HG02840 (cell line): ENCODE data around the gene TMEM117.
"Not testable (repeated sequence)": the region's sequence is repeated elsewhere in the genome, so short reads cannot be mapped to it uniquely, and the experiment has no call there.

Source experiments
- ATAC-seq: cut with Tn5 transposase; IDR thresholded peaks from one replicate; pipeline ENCODE4 v1.9.1; 2021; ENCODE audit warnings: mild to moderate bottlenecking, moderate library complexity, moderate number of reproducible peaks; ENCODE audit not compliant: unreplicated experiment, low FRiP score

Gene TMEM117

DNA sequence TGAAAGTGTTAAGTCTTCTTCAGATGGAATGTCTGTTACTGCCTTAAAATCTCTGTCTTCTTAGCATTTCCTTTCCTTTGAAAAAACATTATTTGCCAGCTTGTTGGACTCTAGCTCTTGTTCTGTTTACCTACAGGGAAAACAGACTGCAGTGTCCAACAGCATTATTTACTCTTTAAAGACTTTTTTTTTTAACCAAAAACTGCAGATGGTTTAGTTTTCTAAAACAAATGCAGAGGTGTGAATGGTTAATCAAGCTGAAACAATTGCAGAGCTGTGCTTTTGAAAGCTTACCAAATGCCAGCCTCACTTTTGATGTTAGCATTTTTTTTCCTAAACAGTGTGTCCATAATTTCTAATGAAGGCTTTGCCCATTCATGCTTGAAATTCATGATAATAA, 323.3 kb downstream of the TMEM117 start:
- ATAC-seq = no peak

DNA sequence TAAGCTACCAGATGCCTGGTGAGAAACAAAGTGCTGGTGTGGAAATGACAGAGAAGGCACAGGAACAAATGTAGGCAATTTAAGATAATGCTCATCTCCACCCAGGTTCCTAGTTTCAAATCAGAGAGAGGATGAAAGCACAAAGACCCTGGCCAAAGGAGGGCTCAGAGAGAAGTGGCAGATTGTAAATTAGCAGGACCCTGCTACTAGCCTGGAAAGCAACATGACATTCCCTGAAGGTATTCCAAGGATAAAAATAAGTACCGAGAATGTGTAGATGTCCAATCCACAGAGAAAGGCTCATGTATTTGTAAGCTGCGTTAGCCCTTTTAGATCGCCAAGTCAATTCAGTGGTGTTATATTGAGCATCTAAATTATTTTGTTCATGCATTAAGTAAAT, 324.0 kb downstream of the TMEM117 start:
- no peak for ATAC-seq

DNA sequence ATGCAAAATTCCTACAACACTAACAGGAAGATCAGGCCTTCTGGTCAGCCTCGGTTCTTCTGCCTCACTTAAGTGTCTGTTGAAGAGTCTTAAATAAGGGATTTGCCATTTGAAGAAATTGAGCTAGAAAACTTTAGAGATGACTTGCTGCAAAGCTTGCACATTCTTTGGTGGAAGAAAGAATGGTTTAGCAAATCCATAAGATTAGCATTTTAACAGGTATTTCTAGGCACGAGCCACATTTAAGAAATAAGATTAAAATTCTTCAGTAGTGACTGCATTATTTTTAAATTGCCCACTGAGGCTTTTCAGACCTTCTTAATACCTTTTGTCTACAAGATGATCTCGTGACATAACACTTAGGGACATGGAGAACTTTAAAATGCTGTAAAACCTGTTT, 327.1 kb downstream of the TMEM117 start:
- no peak for ATAC-seq

DNA sequence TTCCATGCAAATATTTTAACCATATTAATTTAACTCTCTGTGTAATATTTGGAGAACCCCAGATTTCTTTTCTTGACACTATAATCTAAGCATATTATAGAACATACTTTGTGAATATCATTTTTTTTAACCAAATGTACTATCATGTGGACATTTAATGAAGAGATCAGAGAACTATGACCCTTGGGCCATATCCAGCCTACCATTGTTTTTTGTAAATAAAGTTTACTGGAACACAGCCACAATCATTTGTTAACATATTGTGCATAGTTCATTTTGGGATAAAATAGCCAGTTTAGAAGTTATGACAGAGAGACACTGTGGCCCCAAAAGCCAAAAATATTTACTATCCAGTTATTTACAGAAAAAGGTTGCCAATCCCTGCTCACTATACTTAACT, 338.2 kb downstream of the TMEM117 start:
- ATAC-seq = no peak

DNA sequence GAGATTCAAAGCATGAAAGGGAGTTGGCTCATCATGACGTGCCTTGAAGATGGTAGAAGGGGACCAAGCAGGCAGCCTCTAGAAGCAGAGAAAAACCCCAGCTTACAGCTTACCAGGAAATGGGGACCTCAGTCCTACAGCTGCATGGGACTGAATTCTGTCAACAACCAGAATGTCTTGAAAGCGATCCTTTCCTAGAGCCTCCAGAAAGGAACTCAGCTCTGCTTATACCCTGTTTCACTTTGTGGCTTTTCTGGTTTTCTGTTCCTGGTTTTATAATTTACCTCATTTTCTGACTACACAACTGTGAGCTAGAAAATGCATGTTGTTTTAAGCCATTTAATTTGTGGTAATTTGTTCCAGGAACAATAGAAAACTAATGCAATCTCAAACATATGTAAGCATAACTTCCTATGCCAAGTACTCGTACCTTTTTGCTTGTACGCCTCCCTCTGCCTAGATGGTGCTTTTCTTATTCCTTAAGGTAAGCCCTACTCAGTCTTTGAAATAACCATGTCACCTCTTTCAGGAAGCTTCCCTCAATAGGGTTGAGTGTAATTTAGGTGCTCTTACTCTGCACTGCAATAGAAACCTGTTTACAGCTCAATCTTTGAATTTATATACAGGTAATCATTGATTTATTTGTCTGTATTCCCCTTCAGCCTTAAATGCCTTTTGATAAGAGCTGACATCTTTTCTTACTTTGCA, 348.8 kb downstream of the TMEM117 start:
- peak; percentile 87 for ATAC-seq

DNA sequence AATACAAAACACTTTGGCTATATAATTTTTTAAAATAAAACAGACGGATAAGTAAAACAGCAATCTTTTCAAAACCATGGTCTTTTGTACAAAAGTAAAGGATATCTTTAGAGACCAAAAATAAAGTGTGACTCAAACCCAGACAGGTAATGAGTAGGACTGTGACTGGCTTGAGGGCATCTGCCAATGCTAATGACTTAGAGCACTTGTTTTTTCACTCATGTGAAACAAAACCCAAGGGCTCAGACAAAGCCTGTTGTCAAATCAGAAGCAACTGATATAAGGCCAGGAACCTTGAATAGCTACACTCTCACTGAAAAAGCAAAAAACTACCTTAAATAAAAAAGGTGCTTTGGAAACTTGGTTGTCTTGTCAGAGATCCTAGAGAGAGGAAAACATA, 357.4 kb downstream of the TMEM117 start:
- peak; percentile 89 for ATAC-seq

DNA sequence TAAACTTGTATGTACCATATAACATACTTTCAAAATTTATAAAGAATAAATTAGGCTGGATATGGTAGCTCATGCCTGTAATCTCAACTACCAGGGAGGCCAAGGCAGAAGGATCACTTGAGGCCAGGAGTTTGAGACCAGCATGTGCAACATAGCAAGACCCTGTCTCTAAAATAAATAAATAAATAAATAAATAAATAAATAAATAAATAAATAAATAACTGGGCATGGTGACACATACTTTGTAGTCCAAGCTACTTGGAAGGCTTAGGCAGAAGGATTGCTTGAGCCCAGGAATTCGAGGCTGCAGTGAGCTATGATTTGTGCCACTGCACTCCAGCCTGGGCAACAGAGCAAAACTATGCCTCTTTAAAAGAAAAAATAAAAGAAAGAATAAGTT, 359.8 kb downstream of the TMEM117 start:
- ATAC-seq = not testable (repeated sequence)

DNA sequence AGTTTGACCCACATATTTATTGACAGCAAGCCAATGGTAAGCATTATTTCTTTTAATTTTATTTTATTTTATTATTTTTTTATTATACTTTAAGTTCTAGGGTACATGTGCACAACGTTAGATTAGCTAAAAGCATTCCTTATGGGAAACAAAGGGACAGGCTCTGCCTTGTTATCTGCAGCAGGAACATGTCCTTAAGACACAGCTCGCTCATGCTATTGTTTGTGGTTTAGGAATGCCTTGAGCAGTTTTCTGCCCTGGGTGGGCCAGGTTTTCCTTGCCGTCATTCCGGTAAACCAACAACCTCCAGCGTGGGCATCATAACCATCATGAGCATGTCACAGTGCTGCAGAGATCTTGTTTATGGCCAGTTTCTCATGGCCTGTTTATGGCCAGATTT, 370.2 kb downstream of the TMEM117 start:
- ATAC-seq = no peak

DNA sequence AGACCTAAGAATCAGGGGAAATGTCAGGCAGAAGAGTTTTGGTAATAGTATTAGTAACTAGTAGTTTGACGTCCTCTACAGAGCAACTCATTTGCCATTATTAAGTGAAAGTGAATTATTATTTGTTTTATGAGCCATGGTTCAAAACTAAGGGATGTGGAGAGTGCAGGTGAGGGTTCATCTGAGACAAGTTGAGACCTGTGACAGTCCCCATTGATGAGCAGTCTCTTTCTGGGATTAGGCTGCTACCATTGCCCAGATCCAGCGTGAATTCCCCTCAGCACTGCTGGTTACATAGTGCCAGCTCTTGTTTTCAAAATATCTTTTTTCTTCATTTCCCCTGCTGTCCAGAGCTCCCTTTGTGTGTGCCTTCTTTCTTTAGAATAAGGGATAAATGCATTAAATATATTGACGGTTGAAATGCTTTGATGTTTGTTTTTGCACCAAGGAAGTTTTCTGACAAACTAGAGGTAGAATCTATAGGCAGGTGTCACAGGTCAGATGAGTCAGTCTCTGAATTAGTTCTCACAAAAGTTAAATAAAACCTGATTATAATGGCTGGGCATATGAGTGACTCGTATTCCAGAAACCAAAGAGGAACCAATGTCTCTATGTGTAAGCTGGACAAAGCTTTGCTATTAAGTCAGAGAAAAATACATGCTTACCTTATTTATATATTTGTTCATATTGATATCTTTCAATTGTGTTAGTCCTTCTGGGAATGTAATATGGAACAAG, 381.4 kb downstream of the TMEM117 start:
- no peak for ATAC-seq

DNA sequence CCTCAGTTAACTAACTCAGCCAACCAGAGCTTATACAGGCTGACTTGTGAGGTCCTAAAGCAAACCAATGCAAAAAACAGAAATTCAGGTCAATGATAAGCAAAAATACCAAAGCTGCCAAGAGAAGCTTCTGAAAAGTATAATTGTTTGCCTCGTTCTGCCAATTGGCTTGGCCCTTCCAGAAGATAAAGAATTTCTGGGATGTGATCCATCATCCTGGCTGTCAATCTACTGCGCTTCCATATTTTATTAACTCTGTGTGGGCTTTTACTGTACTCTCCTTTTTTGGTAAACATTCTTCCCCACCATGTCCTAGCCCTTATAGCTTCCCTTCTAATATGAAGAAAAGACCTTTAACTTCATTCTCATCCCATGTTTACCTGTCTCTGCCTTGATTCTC, 387.9 kb downstream of the TMEM117 start:
- no peak for ATAC-seq

DNA sequence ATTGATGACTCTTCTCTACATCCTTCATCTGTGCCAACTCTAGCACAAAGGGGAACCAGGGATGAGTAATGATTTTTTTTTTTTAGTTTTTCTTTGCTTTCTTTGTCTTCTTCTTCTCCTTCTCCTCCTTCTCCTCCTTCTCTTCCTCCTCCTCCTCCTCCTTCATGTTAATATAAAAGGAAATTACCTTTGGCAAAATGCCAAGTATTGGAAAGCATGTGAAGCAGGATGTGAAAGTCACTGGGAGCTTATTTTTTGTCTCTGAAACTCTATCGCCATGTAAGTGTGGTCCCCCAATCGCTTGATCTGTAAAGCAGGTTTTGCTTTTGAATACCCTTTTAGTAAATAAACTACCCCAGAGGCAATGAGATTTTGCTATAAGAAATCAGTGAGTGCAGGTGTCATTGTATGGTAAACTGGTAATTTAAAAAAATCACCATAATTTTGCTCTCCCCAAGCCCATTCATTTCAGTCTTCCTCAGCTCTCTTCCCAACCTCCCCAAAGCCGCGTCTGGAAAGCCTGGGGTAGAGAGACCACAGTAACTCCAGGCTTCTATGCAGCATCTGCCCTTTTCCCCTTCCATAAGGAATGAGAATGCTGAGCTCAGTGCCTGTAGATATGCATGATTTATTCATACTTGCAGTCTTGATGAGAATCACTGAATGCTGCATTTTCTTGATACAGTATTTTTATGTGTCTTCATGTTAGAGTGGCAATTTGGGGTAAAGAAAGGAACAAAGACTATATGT, 388.7 kb downstream of the TMEM117 start:
- no peak for ATAC-seq

DNA sequence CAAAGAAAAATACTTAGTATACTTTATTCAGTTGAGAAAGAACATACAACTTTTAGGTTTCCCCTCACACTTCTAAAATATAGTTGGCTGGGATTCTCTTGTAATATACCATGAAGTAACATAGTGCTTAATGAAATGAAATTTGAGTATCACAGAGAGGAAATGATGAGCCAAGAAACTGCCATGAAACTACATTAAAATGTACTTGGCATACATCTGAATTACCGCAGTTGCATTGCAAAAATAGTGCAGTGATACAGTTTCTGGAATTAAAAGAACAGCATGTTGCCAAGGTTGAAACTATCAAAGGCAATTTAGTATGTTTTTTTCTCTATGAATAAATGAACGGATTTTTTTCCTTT, 389.2 kb downstream of the TMEM117 start:
- ATAC-seq = no peak

DNA sequence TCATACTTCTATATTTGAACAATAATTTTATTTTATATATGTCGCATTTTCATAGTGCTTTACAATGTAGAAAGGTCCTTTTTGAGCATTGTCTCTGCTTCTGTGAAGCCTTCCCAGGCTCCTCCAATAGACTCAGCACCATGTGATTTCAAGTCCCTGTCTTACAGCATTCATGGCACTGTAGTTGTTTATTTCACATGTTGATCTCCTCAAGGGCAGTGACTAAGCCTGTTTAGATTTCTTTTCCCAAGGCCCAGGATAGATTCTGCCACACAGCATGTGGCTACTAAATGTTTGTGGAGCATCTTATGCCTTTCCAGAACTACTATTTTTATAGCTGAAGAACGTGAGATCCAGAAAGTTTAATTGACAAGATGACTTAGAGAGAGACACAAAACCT, 391.7 kb downstream of the TMEM117 start:
- no peak for ATAC-seq

DNA sequence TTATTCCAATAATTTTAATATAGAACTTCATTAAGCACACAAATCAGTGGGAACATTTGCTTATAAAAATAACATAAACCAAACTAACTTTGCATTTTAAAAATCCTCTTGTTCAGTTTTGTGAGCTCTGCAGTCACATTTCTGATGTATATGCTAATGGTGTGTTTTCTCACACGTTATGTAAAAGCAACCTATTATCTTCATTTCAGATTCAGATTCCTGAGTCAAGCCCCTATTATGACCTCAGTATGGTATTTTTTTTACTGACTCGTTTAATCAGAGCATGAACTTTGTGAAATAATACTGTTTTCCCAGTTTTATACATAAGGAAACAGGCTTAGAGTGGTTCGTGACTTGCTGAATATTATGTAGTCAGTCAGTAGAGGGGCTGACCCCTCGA, 394.0 kb downstream of the TMEM117 start:
- no peak for ATAC-seq

DNA sequence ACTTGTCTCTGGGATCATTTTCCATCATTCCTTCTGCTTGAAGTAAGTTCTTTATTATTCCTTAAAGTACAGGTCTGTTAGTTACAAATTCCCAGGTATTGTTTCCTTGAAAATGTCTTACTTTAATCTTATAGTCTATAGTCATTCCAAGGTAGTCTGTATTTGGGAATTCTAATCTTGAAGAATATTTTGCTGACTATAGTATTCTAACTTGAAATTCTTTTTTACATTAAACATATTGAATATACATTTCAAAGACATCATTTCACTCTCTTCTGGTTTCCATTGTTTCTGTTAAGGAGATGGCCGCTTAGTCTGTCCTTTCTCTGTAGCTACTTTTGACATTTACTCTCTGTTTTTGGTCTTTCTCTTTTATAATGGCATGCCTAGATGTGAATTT, 399.8 kb downstream of the TMEM117 start:
- ATAC-seq = no peak

DNA sequence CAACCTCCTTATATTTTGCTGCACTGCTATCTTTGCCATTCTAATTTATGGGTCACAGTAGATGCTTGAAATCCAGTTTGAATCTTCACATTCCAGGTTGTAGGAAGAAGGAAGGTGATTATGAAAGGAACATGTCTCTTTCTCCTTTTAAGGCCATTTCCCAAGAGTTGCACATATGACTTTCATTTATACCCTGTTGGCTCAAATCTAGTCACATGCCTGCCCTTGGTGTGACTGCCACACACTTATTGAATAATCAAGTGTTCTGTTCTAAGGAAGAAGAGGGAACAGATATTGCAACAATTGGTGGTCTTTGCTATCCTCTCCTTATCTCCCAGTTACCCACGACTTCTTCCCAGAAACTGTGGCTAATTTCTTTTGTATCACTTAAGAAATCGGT, 404.3 kb downstream of the TMEM117 start:
- ATAC-seq = no peak

DNA sequence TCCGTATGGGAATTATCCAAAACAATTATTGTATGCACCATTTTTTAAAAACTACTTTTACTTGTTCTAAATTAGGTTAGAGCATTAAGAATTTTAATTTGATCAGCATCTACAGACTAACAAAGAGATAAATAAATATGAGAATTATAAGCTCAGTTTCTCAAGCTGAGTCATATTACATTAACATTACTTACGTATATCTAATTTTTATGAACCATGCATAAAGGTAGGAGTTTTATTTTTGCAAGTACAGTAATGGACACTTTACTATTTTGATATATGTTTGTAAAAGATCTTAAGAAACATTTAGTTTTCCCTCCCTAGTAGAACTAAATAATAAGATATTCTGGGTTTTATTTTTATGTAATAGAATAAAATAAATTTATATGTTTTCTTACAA, 410.1 kb downstream of the TMEM117 start:
- no peak for ATAC-seq

DNA sequence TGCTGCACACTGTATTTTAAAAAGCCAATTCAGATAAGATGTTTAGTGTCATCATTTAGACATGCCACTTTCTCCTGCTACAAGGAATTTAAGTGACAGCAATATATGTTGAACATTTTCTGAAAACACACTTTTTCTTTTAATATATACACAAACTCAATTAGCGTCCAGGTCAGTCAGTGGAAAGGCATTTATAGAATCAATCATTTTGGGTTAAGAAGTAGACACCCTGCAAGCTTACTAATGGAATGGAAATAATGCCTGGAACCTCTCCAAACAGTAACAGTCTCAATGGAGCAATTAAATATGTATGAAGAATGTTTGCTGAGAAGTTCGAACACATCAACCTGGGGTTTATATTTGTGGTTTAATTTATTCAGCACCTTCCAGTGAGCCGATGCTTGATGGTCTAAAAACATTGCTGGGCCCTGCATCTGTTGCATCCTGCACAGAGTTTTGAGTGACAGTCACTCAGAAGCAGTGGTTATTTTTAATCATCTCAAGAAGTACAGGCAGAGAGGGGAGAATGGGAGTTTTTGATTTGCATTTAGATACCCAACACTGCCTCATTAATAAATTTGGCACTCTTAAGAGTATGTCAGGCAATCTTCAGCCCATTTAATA, 410.7 kb downstream of the TMEM117 start:
- no peak for ATAC-seq

DNA sequence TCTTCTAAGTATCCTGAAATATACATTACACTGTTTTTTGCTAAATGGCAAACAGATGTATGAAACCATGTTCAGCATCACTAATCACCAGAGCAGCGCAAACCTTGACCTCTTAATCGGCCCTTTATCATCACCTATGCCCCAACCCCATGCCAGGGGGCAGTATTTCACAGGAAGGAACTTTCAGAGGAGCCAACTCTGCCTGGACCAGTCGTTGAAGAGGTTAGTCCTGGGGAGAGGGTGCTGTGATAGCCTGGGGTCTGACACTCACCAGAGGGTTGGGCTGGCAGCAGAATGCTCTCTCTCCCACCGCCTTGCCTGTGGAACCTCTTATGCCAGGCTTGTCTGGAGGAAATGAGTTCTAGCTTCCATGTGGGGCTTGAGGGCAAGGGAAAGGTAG, 411.7 kb downstream of the TMEM117 start:
- ATAC-seq = no peak

DNA sequence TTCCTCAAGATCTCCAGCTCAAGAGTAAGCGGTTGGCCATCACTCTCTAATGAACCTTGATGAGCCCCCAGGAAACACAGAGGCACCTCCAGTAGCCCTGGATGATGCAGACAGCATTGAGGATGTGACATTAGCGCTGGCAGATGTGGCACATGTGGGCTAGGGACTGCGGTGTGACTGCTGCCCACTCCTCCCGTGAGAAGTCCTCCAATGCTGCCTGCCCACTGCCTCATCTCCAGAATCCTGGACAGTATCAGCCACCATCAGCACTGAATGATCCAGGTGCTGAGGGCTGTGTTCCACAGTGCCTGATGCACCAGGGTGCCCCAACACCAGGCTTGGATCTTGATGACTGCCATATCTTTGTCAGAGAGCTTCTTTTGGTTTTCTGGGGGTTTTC, 412.6 kb downstream of the TMEM117 start:
- ATAC-seq = no peak

DNA sequence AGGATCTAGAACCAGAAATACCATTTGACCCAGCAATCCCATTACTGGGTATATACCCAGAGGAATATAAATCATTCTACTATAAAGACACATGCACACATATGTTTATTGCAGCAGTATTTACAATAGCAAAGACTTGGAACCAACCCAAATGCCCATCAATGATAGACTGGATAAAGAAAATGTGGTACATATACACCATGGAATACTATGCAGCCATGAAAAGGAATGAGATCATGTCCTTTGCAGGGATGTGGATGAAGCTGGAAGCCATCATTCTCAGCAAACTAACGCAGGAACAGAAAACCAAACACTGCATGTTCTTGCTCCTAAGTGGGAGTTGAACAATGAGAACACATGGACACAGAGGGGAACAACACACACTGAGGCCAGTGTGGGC, 414.6 kb downstream of the TMEM117 start:
- not testable (repeated sequence) for ATAC-seq
